GM23338 (cell line): ENCODE results near the gene YWHAB. TPM values are rescaled to one million over a fixed set of nuclear protein-coding genes. Genes with fewer than 3 reads are reported as not detected.

Experiments
- ATAC-seq: fragments of 200-7000 bp; cut with Tn5 transposase; 3 replicates; pipeline ENCODE4 v1.9.1; 2020
- DNase-seq: peaks from one replicate; pipeline ENCODE4 v3.0.0-alpha.2; 2015; ENCODE audit warnings: low spot score
- H2AFZ ChIP-seq: fragments of 200-600 bp; sonication (generic); 2 replicates; pipeline ENCODE4 v1.8.0; 2016; ENCODE audit warnings: antibody characterized with exemption, mild to moderate bottlenecking, moderate library complexity
- H3F3A ChIP-seq: fragments of 200-600 bp; sonication (generic); replicated peaks from 2 replicates; pipeline ENCODE4 v1.8.0; 2017; ENCODE audit warnings: antibody characterized with exemption, mixed run types, low read depth
- H3K27ac ChIP-seq: fragments of 200-600 bp; sonication (generic); 2 replicates; pipeline ENCODE4 v1.6.1; 2016; ENCODE audit warnings: low read depth
- H3K27me3 ChIP-seq: fragments of 200-600 bp; sonication (generic); 2 replicates; pipeline ENCODE4 v1.8.0; 2016; ENCODE audit warnings: mild to moderate bottlenecking, mixed run types, moderate library complexity; ENCODE audit not compliant: insufficient read depth
- H3K36me3 ChIP-seq: fragments of 200-600 bp; sonication (generic); 2 replicates; pipeline ENCODE4 v1.8.0; 2016; ENCODE audit warnings: mild to moderate bottlenecking; ENCODE audit not compliant: insufficient read depth
- H3K4me1 ChIP-seq: fragments of 200-600 bp; sonication (generic); 2 replicates; pipeline ENCODE4 v1.8.0; 2016; ENCODE audit warnings: mild to moderate bottlenecking, moderate library complexity; ENCODE audit not compliant: insufficient read depth
- H3K4me2 ChIP-seq: fragments of 200-600 bp; sonication (generic); 2 replicates; pipeline ENCODE4 v1.7.1; 2017; ENCODE audit warnings: mixed run types
- H3K4me3 ChIP-seq: fragments of 200-600 bp; sonication (generic); 2 replicates; pipeline ENCODE4 v1.6.1; 2016; ENCODE audit warnings: mixed run types
- H3K79me2 ChIP-seq: fragments of 200-600 bp; sonication (generic); replicated peaks from 2 replicates; pipeline ENCODE4 v1.8.0; 2017; ENCODE audit warnings: mild to moderate bottlenecking; ENCODE audit not compliant: insufficient read depth
- H3K9me2 ChIP-seq: fragments of 200-600 bp; sonication (generic); 2 replicates; pipeline ENCODE4 v1.8.0; 2017; ENCODE audit not compliant: insufficient read depth
- H4K20me1 ChIP-seq: fragments of 200-600 bp; sonication (generic); replicated peaks from 2 replicates; pipeline ENCODE4 v1.8.0; 2017; ENCODE audit warnings: mild to moderate bottlenecking; ENCODE audit not compliant: insufficient read depth
- H3K27ac Mint-ChIP-seq: 2 replicates; pipeline ENCODE4 v1.8.0; 2020; ENCODE audit warnings: inconsistent platforms, mild to moderate bottlenecking, moderate library complexity, mixed read lengths
- H3K27me3 Mint-ChIP-seq: 3 replicates; pipeline ENCODE4 v1.8.0; 2022; ENCODE audit warnings: low read depth, mild to moderate bottlenecking, moderate library complexity, mixed read lengths, inconsistent platforms; ENCODE audit not compliant: insufficient read depth, poor library complexity
- H3K36me3 Mint-ChIP-seq: 3 replicates; pipeline ENCODE4 v1.8.0; 2021; ENCODE audit warnings: low read depth, mild to moderate bottlenecking, inconsistent platforms, moderate library complexity, mixed read lengths
- H3K4me1 Mint-ChIP-seq: 3 replicates; pipeline ENCODE4 v1.8.0; 2020; ENCODE audit warnings: mild to moderate bottlenecking, inconsistent platforms, mixed read lengths
- H3K4me3 Mint-ChIP-seq: 3 replicates; pipeline ENCODE4 v1.8.0; 2021; ENCODE audit warnings: moderate library complexity, mild to moderate bottlenecking, inconsistent platforms, mixed read lengths
- H3K9me3 Mint-ChIP-seq: 3 replicates; pipeline ENCODE4 v1.8.0; 2020; ENCODE audit warnings: moderate library complexity, mild to moderate bottlenecking, inconsistent platforms, mixed read lengths
- CTCF ChIP-seq, 2 experiments: fragments of 200-600 bp in 1 of 2; sonication (generic) in 1 of 2; conservative IDR thresholded peaks; 2 replicates each; pipeline versions ENCODE4 v1.5.1 to v1.6.1; 2016 to 2017; ENCODE audit warnings: antibody characterized with exemption in 2 of 2, low read depth in 2 of 2, mild to moderate bottlenecking in 2 of 2, moderate library complexity in 1 of 2
- EZH2 ChIP-seq: fragments of 200-600 bp; sonication (generic); IDR thresholded peaks from one replicate; pipeline ENCODE4 v1.8.0; 2017; ENCODE audit warnings: antibody characterized with exemption, mild to moderate bottlenecking, low read depth; ENCODE audit not compliant: unreplicated experiment
- EZH2phosphoT487 ChIP-seq: fragments of 200-600 bp; sonication (generic); IDR thresholded peaks from one replicate; pipeline ENCODE4 v1.8.1; 2018; ENCODE audit warnings: antibody characterized with exemption; ENCODE audit not compliant: unreplicated experiment
- JUNB ChIP-seq: IDR thresholded peaks from one replicate; pipeline ENCODE4 v1.6.1; 2016; ENCODE audit warnings: antibody characterized with exemption; ENCODE audit not compliant: unreplicated experiment
- NANOG ChIP-seq: IDR thresholded peaks from 2 replicates; pipeline ENCODE4 v1.6.1; 2016; ENCODE audit warnings: antibody characterized with exemption, borderline replicate concordance
- POLR2AphosphoS5 ChIP-seq: IDR thresholded peaks from 2 replicates; pipeline ENCODE4 v1.6.1; 2016; ENCODE audit warnings: antibody characterized with exemption, low read depth
- STAT1 ChIP-seq: IDR thresholded peaks from one replicate; pipeline ENCODE4 v1.6.1; 2016; ENCODE audit warnings: antibody characterized with exemption; ENCODE audit not compliant: unreplicated experiment
- ZNF114 ChIP-seq: fragments of 250-450 bp; sonication (Bioruptor Pico); IDR thresholded peaks from 2 replicates; pipeline ENCODE4 v1.5.0; 2020; ENCODE audit warnings: mild to moderate bottlenecking, moderate library complexity
- ZNF331 ChIP-seq: fragments of 250-450 bp; sonication (Bioruptor Pico); IDR thresholded peaks from 2 replicates; pipeline ENCODE4 v1.5.0; 2020; ENCODE audit warnings: low read depth, mild to moderate bottlenecking, moderate library complexity
- ZNF462 ChIP-seq: fragments of 250-450 bp; sonication (Bioruptor Pico); IDR thresholded peaks from 2 replicates; pipeline ENCODE4 v1.5.0; 2020; ENCODE audit warnings: mild to moderate bottlenecking, moderate library complexity
- polyA plus RNA-seq: library from polyadenylated mRNA; unstranded; fragments of >200 nt; fragmentation: Nextera tagmentation; extraction: Ambion mirVana; gene quantifications from 2 replicates; pipeline ENCODE4 v1.2.1, GENCODE V29; 2016
- total RNA-seq: library from RNA; depleted of rRNA; stranded (reverse); fragments of >200 nt; shearing (Covaris generic); gene quantifications from 2 replicates; pipeline ENCODE4 v1.2.3, GENCODE V29; 2014
- TF ChIP-seq, protein P1 (sequence below): IDR thresholded peaks from one replicate; pipeline ENCODE4 v1.6.1; 2018; ENCODE audit warnings: antibody characterized with exemption; ENCODE audit not compliant: unreplicated experiment
- TF ChIP-seq, protein P2 (sequence below): IDR thresholded peaks from 2 replicates; pipeline ENCODE4 v1.6.1; 2016; ENCODE audit warnings: antibody characterized with exemption

YWHAB gene
- total and polyA plus RNA-seq, 2 experiments from 2014 or later: 121 to 519 TPM

- no peak for TF ChIP-seq CTCF (conservative IDR thresholded peaks at IDR 0.05; ENCODE audit: low read depth in 2 of 2)
Observed at GRCh38 chr20:44858606-44859360, 26.7 kb upstream of the YWHAB start (continued).

DNA sequence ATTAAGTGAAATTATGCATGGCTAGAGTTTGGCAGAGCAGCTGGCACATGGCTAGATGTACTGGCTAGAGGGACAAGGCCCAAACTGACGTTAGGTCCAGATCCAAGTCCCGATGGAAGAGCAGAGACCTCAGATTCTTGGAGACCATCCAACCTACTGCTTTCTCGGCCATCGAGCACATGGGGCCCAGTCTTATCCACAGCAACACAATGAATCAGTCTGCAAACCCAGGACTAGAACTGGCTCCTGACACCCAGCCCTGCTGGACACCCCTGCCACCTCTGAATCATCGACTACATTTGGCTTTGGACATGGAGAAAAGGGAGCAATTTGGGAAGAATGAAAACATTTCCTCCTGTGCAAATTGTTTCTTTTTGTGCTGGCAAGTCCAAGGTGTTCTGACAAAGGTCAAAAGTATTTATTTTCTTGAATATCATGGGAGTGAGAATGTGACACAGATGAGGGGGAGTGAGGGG, 23.9 kb upstream of the YWHAB start:
- no peak overlapping the region for H3K4me3 ChIP-seq
- no peaks in the 10 kb centered on the region for H3K4me1 ChIP-seq
- no peak overlapping the region for H2AFZ ChIP-seq
- no peaks in the 10 kb centered on the region for H3K36me3 Mint-ChIP-seq
- H3K27ac Mint-ChIP-seq: no peak overlapping the region
- no peaks in the 10 kb centered on the region for H3K79me2 ChIP-seq
- DNase-seq: no peak
- H3K27me3 ChIP-seq: no peaks in the 10 kb centered on the region
- no peaks in the 10 kb centered on the region for H3K36me3 ChIP-seq
- H3K9me2 ChIP-seq: no peaks in the 10 kb centered on the region
- no peak overlapping the region for H3K4me3 Mint-ChIP-seq
- H3K27ac ChIP-seq: no peak overlapping the region
- ATAC-seq: no peak
- H3K27me3 Mint-ChIP-seq: no peaks in the 10 kb centered on the region
- H3K4me1 Mint-ChIP-seq: peaks cover 5% of the 10 kb centered on the region; the same call in 2 of the 3 replicates
- no peaks in the 10 kb centered on the region for H3K9me3 Mint-ChIP-seq
- no peak overlapping the region for H3K4me2 ChIP-seq
- H3F3A ChIP-seq: no peaks in the 10 kb centered on the region
- H4K20me1 ChIP-seq: no peaks in the 10 kb centered on the region
- TF ChIP-seq ZNF114 (CRISPR knock-in tag) (no peak), EZH2phosphoT487 (no peak), ZNF331 (CRISPR knock-in tag) (no peak), ZNF462 (no peak), EZH2 (no peak), POLR2AphosphoS5 (no peak), STAT1 (no peak), JUNB (no peak), NANOG (no peak)
- TF ChIP-seq, protein P1, sequence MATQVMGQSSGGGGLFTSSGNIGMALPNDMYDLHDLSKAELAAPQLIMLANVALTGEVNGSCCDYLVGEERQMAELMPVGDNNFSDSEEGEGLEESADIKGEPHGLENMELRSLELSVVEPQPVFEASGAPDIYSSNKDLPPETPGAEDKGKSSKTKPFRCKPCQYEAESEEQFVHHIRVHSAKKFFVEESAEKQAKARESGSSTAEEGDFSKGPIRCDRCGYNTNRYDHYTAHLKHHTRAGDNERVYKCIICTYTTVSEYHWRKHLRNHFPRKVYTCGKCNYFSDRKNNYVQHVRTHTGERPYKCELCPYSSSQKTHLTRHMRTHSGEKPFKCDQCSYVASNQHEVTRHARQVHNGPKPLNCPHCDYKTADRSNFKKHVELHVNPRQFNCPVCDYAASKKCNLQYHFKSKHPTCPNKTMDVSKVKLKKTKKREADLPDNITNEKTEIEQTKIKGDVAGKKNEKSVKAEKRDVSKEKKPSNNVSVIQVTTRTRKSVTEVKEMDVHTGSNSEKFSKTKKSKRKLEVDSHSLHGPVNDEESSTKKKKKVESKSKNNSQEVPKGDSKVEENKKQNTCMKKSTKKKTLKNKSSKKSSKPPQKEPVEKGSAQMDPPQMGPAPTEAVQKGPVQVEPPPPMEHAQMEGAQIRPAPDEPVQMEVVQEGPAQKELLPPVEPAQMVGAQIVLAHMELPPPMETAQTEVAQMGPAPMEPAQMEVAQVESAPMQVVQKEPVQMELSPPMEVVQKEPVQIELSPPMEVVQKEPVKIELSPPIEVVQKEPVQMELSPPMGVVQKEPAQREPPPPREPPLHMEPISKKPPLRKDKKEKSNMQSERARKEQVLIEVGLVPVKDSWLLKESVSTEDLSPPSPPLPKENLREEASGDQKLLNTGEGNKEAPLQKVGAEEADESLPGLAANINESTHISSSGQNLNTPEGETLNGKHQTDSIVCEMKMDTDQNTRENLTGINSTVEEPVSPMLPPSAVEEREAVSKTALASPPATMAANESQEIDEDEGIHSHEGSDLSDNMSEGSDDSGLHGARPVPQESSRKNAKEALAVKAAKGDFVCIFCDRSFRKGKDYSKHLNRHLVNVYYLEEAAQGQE: no peak
- TF ChIP-seq, protein P2, sequence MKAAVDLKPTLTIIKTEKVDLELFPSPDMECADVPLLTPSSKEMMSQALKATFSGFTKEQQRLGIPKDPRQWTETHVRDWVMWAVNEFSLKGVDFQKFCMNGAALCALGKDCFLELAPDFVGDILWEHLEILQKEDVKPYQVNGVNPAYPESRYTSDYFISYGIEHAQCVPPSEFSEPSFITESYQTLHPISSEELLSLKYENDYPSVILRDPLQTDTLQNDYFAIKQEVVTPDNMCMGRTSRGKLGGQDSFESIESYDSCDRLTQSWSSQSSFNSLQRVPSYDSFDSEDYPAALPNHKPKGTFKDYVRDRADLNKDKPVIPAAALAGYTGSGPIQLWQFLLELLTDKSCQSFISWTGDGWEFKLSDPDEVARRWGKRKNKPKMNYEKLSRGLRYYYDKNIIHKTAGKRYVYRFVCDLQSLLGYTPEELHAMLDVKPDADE: no peak
